PFSK-1 (cell line): Measurements from ENCODE around the gene ZNRF4.

ENCODE experiments used
- FOXP2 ChIP-seq: optimal IDR thresholded peaks from 2 replicates; pipeline ENCODE3; 2011; ENCODE audit warnings: borderline replicate concordance, control low read depth, inconsistent platforms; ENCODE audit not compliant: insufficient read depth; ENCODE audit errors: extremely low read length, extremely low read depth
- POLR2AphosphoS5 ChIP-seq: IDR thresholded peaks from 2 replicates; pipeline ENCODE4 v1.6.1; 2012; ENCODE audit warnings: low read depth, mild to moderate bottlenecking, control low read depth, low read length, moderate library complexity
- SIN3A ChIP-seq: IDR thresholded peaks from 2 replicates; pipeline ENCODE4 v1.6.1; 2012; ENCODE audit warnings: mild to moderate bottlenecking, low read length, moderate library complexity, borderline replicate concordance; ENCODE audit not compliant: insufficient read depth
- TAF1 ChIP-seq: IDR thresholded peaks from 2 replicates; pipeline ENCODE4 v1.6.1; 2012; ENCODE audit warnings: low read length, control low read depth, borderline replicate concordance; ENCODE audit not compliant: insufficient read depth
- TF ChIP-seq, protein P1 (sequence below), 2 experiments: IDR thresholded peaks; 2 replicates each; pipeline versions ENCODE4 v1.6.1 to v1.8.0; 2011 to 2012; ENCODE audit warnings: low read depth in 2 of 2, low read length in 2 of 2, control low read depth in 1 of 2, inconsistent platforms in 1 of 2, mild to moderate bottlenecking in 1 of 2, moderate library complexity in 1 of 2; ENCODE audit not compliant: insufficient read depth in 1 of 2

Gene ZNRF4

DNA sequence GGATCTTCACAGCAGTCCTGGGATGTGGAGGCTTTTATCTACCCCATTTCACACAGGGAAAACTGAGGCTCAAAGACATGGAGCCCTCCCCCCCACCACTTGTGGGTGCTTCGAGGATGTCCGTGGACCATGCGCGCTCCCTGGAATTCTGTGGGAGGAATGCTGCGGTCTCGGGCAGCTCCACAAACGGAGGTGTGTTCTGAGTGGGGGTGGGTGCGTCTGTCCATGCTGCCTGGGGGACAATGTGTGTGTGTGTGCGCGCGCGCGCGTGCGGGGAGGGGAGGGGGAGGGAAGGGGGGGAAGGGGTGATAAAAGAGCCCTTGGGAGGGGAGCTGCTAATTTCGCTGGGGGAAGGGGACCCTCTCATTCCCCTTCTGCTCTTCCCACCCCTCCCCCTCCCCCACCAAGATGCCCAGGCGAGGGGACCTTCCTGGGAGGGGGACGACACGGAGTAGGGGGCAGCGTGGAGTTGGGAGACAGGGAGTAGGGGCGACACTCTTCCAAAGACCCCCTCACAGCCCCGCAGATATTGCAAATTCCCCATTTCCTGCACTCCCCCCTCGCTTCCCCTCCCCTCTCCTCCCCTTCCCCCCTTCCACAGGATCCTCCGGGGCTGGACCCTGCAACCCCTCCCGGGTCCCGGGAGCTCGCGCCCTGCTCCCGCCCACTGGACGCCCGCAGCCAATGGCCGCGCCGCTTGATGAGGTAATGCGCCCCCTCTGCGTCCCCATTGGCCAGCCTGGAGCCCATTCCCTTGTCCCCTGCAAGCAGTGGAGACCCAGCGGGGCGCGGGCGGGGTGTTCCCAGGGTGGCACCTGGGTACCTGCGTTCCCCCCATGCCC lies 18.9 kb upstream of the ZNRF4 start:
- TF ChIP-seq SIN3A (no peak), POLR2AphosphoS5 (no peak), FOXP2 (no peak)

- TF ChIP-seq FOXP2 (no peak), TAF1 (no peak), POLR2AphosphoS5 (no peak)
These were observed 18.3 kb upstream of the ZNRF4 start for GRCh38 chr19:5436948-5437306.

- TF ChIP-seq TAF1, result no peak
- TF ChIP-seq, protein P1, sequence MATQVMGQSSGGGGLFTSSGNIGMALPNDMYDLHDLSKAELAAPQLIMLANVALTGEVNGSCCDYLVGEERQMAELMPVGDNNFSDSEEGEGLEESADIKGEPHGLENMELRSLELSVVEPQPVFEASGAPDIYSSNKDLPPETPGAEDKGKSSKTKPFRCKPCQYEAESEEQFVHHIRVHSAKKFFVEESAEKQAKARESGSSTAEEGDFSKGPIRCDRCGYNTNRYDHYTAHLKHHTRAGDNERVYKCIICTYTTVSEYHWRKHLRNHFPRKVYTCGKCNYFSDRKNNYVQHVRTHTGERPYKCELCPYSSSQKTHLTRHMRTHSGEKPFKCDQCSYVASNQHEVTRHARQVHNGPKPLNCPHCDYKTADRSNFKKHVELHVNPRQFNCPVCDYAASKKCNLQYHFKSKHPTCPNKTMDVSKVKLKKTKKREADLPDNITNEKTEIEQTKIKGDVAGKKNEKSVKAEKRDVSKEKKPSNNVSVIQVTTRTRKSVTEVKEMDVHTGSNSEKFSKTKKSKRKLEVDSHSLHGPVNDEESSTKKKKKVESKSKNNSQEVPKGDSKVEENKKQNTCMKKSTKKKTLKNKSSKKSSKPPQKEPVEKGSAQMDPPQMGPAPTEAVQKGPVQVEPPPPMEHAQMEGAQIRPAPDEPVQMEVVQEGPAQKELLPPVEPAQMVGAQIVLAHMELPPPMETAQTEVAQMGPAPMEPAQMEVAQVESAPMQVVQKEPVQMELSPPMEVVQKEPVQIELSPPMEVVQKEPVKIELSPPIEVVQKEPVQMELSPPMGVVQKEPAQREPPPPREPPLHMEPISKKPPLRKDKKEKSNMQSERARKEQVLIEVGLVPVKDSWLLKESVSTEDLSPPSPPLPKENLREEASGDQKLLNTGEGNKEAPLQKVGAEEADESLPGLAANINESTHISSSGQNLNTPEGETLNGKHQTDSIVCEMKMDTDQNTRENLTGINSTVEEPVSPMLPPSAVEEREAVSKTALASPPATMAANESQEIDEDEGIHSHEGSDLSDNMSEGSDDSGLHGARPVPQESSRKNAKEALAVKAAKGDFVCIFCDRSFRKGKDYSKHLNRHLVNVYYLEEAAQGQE (IDR thresholded peaks at IDR 0.05; ENCODE audit: insufficient read depth in 1 of 2, low read depth in 2 of 2, low read length in 2 of 2), result no peak
- no peak for TF ChIP-seq FOXP2
- no peak for TF ChIP-seq SIN3A
- TF ChIP-seq POLR2AphosphoS5, result no peak
These were observed 15.8 kb upstream of the ZNRF4 start for GRCh38 chr19:5439452-5439851.

DNA sequence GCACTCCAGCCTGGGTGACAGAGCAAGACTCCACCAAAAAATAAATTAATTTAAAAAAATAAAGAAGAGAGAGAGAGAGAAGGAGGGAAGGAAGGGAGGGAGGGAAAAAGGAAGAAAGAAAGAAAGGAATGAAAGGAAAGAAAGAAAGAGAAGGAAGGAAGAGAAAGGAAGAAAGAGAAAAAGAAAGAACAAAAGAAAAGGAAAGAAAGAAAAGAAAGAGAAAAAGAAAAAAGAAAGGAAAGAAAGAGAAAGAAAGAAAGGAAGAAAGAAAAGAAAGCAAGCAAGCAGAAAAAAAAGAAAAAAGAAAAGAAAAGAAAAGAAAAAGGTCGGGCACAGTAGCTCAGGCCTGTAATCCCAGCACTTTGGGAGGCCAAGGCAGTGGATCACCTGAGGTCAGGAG lies 14.9 kb upstream of the ZNRF4 start:
- TF ChIP-seq FOXP2 (no peak), SIN3A (no peak), POLR2AphosphoS5 (no peak), TAF1 (no peak)
- TF ChIP-seq, protein P1 (IDR thresholded peaks at IDR 0.05; ENCODE audit: insufficient read depth in 1 of 2, low read depth in 2 of 2, low read length in 2 of 2), result no peak

DNA sequence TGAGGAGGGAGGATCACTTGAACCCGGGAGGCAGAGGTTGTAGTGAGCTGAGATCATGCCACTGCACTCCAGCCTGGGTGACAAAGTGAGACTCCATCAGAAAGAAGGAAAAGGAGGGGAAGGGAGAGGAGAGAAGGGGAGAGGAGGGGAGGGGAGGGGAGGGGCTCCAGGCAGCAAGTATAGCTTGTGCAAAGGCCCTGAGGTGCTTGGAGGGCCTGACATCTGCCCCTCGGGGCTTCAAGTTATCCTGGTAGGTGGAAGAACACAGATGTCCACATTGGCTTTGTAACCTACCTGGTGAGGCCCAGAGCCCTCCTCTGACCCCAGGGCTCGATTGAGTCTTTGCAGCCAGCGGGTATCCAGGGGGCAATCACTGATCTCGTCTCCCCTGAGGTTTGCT lies 11.5 kb upstream of the ZNRF4 start:
- TF ChIP-seq, protein P1 (IDR thresholded peaks at IDR 0.05; ENCODE audit: insufficient read depth in 1 of 2, low read depth in 2 of 2, low read length in 2 of 2), result no peak
- TF ChIP-seq TAF1, result no peak
- no peak for TF ChIP-seq SIN3A
- no peak for TF ChIP-seq FOXP2
- no peak for TF ChIP-seq POLR2AphosphoS5

DNA sequence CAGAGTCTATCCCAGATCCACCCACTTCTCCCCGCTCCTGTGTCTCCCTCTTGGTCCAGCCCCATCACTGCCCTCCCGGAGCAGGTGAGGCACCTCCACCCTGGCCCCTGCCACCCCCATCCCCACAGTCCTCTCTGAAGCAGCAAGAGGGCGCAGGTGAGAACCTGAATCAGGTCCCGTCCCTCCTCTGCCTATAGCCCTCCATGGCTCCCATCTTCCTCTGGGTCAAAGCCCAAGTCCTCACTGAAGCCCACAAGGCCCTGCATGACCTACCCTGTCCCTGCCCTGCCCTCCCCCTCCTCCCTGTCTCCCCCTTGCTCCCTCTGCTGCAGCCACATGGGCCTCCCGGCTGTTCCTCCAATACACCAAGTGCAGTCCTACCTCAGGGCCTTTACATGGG lies 10.8 kb upstream of the ZNRF4 start:
- TF ChIP-seq FOXP2, result no peak
- TF ChIP-seq SIN3A, result no peak
- TF ChIP-seq TAF1, result no peak
- TF ChIP-seq, protein P1 (IDR thresholded peaks at IDR 0.05; ENCODE audit: insufficient read depth in 1 of 2, low read depth in 2 of 2, low read length in 2 of 2), result no peak
- no peak for TF ChIP-seq POLR2AphosphoS5
